Parathyroid adenoma (tissue), 2 donors: Measurements from ENCODE around the gene TBC1D22A.
"Not testable (repeated sequence)": the region's sequence is repeated elsewhere in the genome, so short reads cannot be mapped to it uniquely, and the experiment has no call there.

Source experiments
- H2AFZ ChIP-seq: fragments of 300-600 bp; sonication (generic); one replicate; pipeline ENCODE4 v1.7.0; 2017; ENCODE audit warnings: antibody characterized with exemption, mild to moderate bottlenecking
- H3K27ac ChIP-seq: fragments of 300-600 bp; sonication (generic); one replicate; pipeline ENCODE4 v1.7.0; 2017
- H3K27me3 ChIP-seq: fragments of 300-600 bp; sonication (generic); one replicate; pipeline ENCODE4 v1.7.0; 2017; ENCODE audit warnings: low read length; ENCODE audit not compliant: control insufficient read depth, insufficient read depth
- H3K36me3 ChIP-seq: fragments of 300-600 bp; sonication (generic); one replicate; pipeline ENCODE4 v1.7.0; 2017; ENCODE audit warnings: low read length; ENCODE audit not compliant: control insufficient read depth, insufficient read depth
- H3K4me1 ChIP-seq: fragments of 300-600 bp; sonication (generic); one replicate; pipeline ENCODE4 v1.7.0; 2017; ENCODE audit warnings: control low read depth
- H3K4me2 ChIP-seq: fragments of 300-600 bp; sonication (generic); one replicate; pipeline ENCODE4 v1.7.0; 2017; ENCODE audit warnings: low read length
- H3K4me3 ChIP-seq: fragments of 300-600 bp; sonication (generic); one replicate; pipeline ENCODE4 v1.7.0; 2017; ENCODE audit warnings: low read depth, low read length
- H3K79me2 ChIP-seq: fragments of 300-600 bp; sonication (generic); one replicate; pipeline ENCODE4 v1.7.0; 2017; ENCODE audit warnings: control low read depth
- H3K9ac ChIP-seq: fragments of 300-600 bp; sonication (generic); one replicate; pipeline ENCODE4 v1.7.0; 2017; ENCODE audit warnings: mild to moderate bottlenecking
- H3K9me3 ChIP-seq: fragments of 300-600 bp; sonication (generic); one replicate; pipeline ENCODE4 v1.7.0; 2017; ENCODE audit warnings: low read length; ENCODE audit not compliant: control insufficient read depth
- TF ChIP-seq, protein P1 (sequence below): fragments of 300-600 bp; sonication (generic); IDR thresholded peaks from one replicate; pipeline ENCODE4 v1.7.0; 2017; ENCODE audit warnings: antibody characterized with exemption, mild to moderate bottlenecking
- donor health status: primary hyperparathyroidism.

TBC1D22A gene

DNA sequence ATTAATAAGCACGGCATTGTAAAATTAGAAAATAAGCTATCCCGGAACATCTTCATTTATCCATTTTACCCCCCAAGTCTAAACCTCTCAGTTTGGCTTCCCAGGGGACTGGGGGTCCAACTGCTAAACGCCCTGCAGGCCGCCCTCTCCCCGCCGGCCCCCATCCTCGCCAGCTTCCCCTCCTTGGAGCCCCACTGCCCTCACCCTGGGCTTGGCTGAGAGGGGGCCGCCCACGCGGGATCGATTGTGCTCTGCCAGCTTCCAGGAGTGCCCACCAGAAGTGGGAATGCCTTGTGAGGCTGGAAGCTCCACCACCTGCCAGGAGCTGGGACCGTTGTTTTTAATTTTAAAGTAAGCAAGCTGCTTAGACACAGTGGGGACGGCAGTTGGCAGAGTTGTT lies 353.5 kb downstream of the TBC1D22A start:
- no peaks in the 10 kb centered on the region for H3K79me2 ChIP-seq
- no peaks in the 10 kb centered on the region for H3K4me1 ChIP-seq
- no peak overlapping the region for H3K4me3 ChIP-seq
- H3K36me3 ChIP-seq: no peaks in the 10 kb centered on the region
- no peak overlapping the region for H3K4me2 ChIP-seq
- H3K27me3 ChIP-seq: no peaks in the 10 kb centered on the region
- H3K9ac ChIP-seq: no peak overlapping the region
- TF ChIP-seq, protein P1, sequence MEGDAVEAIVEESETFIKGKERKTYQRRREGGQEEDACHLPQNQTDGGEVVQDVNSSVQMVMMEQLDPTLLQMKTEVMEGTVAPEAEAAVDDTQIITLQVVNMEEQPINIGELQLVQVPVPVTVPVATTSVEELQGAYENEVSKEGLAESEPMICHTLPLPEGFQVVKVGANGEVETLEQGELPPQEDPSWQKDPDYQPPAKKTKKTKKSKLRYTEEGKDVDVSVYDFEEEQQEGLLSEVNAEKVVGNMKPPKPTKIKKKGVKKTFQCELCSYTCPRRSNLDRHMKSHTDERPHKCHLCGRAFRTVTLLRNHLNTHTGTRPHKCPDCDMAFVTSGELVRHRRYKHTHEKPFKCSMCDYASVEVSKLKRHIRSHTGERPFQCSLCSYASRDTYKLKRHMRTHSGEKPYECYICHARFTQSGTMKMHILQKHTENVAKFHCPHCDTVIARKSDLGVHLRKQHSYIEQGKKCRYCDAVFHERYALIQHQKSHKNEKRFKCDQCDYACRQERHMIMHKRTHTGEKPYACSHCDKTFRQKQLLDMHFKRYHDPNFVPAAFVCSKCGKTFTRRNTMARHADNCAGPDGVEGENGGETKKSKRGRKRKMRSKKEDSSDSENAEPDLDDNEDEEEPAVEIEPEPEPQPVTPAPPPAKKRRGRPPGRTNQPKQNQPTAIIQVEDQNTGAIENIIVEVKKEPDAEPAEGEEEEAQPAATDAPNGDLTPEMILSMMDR: no peak
- H3K9me3 ChIP-seq: no peaks in the 10 kb centered on the region
- no peak overlapping the region for H2AFZ ChIP-seq
- no peak overlapping the region for H3K27ac ChIP-seq

DNA sequence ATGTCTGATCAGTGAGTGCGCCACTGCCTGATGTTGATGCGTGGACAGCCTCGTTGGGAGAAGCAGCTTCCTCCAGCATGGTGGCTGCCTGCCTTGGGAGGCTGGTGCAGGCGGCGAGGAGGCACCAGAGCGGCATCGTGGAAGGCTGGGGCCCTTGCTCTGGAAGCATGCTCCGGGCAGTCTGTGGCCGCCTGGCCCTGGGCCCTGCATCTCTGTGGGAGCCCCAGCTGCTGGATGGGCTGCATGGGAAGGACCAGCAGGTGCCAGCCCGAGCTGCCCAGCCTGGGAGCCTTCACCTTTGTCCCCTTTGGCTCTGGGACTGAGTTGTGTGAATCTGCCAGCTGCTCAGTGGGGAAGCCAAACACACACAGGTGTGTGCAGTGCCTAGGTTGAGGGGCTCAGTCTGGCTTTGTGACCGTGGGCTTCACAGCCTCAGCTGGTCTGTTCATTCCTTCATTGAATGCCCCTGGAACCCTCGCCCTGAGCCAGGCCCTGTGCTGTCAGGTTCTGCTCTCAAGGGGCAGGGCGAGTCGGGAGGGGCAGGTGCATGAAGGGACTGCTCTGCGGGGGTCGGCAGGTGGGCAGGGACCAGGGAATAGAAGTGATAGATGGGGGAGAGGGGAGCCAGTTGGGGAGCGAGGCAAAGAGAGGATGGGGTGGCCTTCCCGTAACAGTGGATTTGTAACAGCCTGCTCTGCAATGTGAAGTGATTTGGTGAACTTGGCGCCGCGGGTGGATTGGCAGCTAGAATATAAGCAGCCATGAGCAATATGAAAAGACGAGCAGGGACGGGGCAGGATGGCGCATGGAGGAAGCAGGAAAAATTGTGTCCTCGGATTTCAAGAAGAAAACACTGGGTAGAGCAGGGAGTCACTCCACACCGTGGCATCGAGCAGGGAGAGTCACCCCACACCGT lies 354.2 kb downstream of the TBC1D22A start:
- H3K4me3 ChIP-seq: no peak overlapping the region
- H3K4me2 ChIP-seq: no peak overlapping the region
- no peaks in the 10 kb centered on the region for H3K27me3 ChIP-seq
- no peak overlapping the region for H3K27ac ChIP-seq
- H3K4me1 ChIP-seq: no peaks in the 10 kb centered on the region
- H3K9ac ChIP-seq: no peak overlapping the region
- H3K9me3 ChIP-seq: no peaks in the 10 kb centered on the region
- H3K36me3 ChIP-seq: no peaks in the 10 kb centered on the region
- H2AFZ ChIP-seq: no peak overlapping the region
- TF ChIP-seq, protein P1: no peak
- H3K79me2 ChIP-seq: no peaks in the 10 kb centered on the region

DNA sequence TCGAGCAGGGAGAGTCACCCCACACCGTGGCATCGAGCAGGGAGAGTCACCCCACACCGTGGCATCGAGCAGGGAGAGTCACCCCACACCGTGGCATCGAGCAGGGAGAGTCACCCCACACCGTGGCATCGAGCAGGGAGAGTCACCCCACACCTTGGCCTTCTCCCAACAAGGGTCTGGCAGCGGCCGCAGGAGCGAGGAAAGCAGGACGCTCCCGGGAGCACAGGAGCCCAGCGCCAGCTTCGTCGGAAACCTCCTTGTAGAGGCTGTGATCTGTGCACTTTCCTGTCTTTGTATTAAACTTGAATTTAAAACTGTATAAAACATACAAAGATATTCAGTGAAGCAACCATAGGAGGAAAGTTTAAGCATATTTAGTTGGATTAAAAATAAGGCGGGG lies 355.0 kb downstream of the TBC1D22A start:
- not testable (repeated sequence) for H3K4me2 ChIP-seq, H2AFZ ChIP-seq, H3K9ac ChIP-seq, H3K36me3 ChIP-seq, H3K27ac ChIP-seq, H3K9me3 ChIP-seq, H3K27me3 ChIP-seq, H3K4me1 ChIP-seq, H3K79me2 ChIP-seq, H3K4me3 ChIP-seq

DNA sequence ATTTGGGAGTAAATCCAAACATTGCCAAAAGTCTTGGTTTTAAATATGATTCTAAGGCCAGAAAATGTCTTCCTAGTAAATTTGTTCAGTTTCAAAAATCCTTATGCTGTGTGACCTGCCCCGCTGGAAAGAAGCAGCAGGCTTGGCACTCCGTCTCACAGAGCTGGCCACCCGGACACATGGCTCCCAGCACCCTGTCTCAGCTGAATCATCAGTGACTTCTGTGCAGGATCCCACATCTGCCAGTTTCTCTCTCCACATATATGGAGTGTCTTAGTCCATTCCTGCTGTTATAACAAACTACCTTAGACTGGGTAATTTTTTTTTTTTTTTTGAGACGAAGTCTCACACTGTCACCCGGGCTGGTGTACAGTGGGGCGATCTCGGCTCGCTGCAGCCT lies 356.7 kb downstream of the TBC1D22A start:
- H3K9ac ChIP-seq: no peak overlapping the region
- no peak overlapping the region for H2AFZ ChIP-seq
- no peak overlapping the region for H3K4me3 ChIP-seq
- H3K27me3 ChIP-seq: no peaks in the 10 kb centered on the region
- no peak overlapping the region for H3K4me2 ChIP-seq
- H3K79me2 ChIP-seq: no peaks in the 10 kb centered on the region
- TF ChIP-seq, protein P1: no peak
- H3K27ac ChIP-seq: no peak overlapping the region
- no peaks in the 10 kb centered on the region for H3K9me3 ChIP-seq
- H3K36me3 ChIP-seq: no peaks in the 10 kb centered on the region
- no peaks in the 10 kb centered on the region for H3K4me1 ChIP-seq

DNA sequence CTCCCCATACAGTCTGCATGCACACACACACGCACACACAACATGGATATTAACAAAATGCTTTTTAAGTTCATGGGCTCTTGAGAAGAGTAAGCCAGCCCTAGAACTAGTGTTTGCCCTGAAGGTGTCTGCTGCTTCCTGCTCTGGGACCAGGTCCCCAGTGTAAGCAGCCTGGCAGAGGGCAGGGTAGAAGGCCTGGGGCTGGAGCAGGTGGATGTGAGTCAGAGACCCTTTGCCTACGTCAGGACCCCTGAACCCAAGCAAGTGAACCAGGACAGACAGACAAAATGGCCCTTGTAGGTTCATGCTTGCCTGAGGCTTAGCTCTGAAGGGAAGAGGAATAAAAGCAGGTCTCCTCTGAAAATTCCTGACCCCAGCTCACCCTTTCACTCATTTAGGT lies 357.9 kb downstream of the TBC1D22A start:
- Histone ChIP-seq H3K9ac (no peak overlapping the region), H3K4me3 (no peak overlapping the region), H3K36me3 (no peaks in the 10 kb centered on the region), H3K9me3 (no peaks in the 10 kb centered on the region), H3K4me2 (no peak overlapping the region), H3K4me1 (no peaks in the 10 kb centered on the region), H3K27ac (no peak overlapping the region), H2AFZ (no peak overlapping the region), H3K27me3 (no peaks in the 10 kb centered on the region), H3K79me2 (no peaks in the 10 kb centered on the region)
- TF ChIP-seq, protein P1: no peak
